ENCODE data around the gene CD28.

The CD28 gene

DNA sequence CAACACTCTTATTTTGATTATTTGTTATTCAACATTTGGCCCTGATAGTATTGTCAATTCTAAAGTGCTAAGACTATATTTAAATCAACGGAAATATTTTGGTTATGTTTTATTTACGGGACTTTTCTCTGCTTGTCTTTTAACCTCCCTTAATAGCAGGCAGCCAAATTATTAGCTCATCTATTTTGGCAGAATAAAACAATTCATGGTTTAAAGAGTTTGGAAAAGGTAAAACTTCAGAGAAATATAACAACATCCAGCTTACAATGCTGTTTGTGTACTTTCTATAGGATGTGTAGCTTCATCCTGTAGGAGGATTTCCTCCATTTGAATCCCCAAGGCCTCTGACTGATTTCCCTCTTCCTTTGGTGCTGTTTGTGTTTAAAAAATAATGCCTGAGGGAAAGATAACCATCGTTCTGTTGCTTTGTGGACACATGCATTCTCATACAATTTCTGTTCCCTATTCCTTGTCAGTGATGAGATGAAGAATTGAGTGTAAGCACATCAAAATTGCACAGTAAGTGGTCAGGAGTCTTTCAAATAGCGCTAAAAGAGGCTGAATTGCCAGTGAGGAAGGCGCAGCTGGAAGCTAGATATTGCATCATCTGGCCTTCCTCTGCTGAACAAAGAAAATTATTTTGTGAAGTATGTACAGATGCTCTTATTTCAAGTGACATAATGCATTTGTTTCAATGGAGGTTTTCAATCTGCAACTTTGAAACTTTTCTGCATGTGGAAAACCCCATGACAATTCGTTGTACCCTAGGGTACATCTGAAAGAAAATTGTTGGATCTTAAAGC, 80.3 kb downstream of the CD28 start:
- no peak overlapping the region for H3K4me3 ChIP-seq (ENCODE audit: low read length)
- no peak for TF ChIP-seq ZNF274 (IDR thresholded peaks at IDR 0.05; ENCODE audit: low read depth, low read length)

GRCh38 chr2:203787979-203788378, 81.5 kb downstream of the CD28 start:
- TF ChIP-seq ZNF274 (IDR thresholded peaks at IDR 0.05; ENCODE audit: low read depth, low read length): no peak
- no peak overlapping the region for H3K4me3 ChIP-seq (ENCODE audit: low read length)
